ENCODE measurements around the gene TMEM39A. TPM values are rescaled to one million over a fixed set of nuclear protein-coding genes. Genes with fewer than 3 reads are reported as not detected.

Gene TMEM39A
- total and polyA plus RNA-seq, 2 donors (not counting 1 experiment from before 2014, with no cell fraction given): 48.0 to 59.0 TPM

DNA sequence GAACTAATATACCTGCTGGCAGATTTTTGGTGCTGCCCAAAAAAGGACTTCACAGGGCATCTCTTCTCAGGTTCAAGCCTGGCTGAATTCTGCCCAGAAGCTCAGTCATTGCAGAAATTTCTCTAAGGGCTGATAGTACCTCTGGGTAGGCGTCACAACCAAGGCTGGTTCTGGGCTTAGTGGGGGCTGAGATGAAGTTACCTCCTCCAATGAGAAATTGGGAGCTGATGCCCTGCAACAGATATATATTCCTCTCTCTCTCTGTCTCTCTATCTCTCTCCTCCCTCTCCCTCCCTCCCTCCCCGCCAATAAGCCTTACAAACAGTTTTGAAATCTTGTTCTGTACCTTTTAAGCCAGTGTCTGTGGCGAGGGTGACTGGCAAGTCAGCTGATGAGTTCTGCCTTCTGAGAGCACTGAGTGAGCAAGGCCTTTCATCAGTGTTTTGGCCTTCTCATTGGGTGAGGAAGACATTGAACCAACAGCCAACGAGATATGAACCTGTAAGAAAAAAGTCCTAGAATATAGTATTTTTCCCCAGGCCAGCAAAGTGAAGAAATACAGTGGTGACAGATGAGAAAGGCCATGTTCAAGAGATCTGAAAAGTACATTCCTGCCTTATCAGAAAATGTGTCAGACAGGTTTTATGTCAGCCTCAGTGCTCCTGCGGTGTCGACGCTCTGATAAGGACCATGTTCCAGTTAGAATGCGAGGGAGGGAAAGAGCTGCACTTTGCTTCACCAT lies 45.5 kb downstream of the TMEM39A start:
- no peak for DNase-seq (ENCODE audit: low read depth in 2 of 2)
- peaks cover 4% of the 10 kb centered on the region for H3K36me3 ChIP-seq (ENCODE audit: control insufficient read depth, insufficient read depth, low read length)
- no peak overlapping the region for H3K4me2 ChIP-seq (ENCODE audit: extremely low read depth, insufficient read depth, low read length)
- H2AFZ ChIP-seq (ENCODE audit: low read length): no peak overlapping the region
- H3K9ac ChIP-seq (ENCODE audit: insufficient read depth, low read length): no peak overlapping the region
- no peaks in the 10 kb centered on the region for H3K4me1 ChIP-seq (ENCODE audit: control insufficient read depth, extremely low read depth, insufficient read depth, low read length)
- no peaks in the 10 kb centered on the region for H3K79me2 ChIP-seq (ENCODE audit: control insufficient read depth, insufficient read depth, low read length)
- no peaks in the 10 kb centered on the region for H4K20me1 ChIP-seq (ENCODE audit: control insufficient read depth, extremely low read depth, insufficient read depth, low read length)
- H3K4me3 ChIP-seq (replicated peaks in 1 of 4; ENCODE audit: control extremely low read depth in 1 of 4, insufficient read depth in 1 of 4, low read depth in 3 of 4, low read length in 4 of 4): no peak overlapping the region
- no peaks in the 10 kb centered on the region for H3K9me3 ChIP-seq (ENCODE audit: control insufficient read depth, insufficient read depth, low read depth, low read length)
- H3K27ac ChIP-seq (ENCODE audit: insufficient read depth, low read length): no peak overlapping the region
- TF ChIP-seq, protein P1, sequence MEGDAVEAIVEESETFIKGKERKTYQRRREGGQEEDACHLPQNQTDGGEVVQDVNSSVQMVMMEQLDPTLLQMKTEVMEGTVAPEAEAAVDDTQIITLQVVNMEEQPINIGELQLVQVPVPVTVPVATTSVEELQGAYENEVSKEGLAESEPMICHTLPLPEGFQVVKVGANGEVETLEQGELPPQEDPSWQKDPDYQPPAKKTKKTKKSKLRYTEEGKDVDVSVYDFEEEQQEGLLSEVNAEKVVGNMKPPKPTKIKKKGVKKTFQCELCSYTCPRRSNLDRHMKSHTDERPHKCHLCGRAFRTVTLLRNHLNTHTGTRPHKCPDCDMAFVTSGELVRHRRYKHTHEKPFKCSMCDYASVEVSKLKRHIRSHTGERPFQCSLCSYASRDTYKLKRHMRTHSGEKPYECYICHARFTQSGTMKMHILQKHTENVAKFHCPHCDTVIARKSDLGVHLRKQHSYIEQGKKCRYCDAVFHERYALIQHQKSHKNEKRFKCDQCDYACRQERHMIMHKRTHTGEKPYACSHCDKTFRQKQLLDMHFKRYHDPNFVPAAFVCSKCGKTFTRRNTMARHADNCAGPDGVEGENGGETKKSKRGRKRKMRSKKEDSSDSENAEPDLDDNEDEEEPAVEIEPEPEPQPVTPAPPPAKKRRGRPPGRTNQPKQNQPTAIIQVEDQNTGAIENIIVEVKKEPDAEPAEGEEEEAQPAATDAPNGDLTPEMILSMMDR (conservative IDR thresholded peaks at IDR 0.05 in 1 of 2, IDR thresholded peaks at IDR 0.05 in 1 of 2; ENCODE audit: low read depth in 1 of 2, low read length in 2 of 2): no peak
- TF ChIP-seq EZH2 (IDR thresholded peaks at IDR 0.05; ENCODE audit: low read length, missing control alignments): no peak
- no peaks in the 10 kb centered on the region for H3K27me3 ChIP-seq (ENCODE audit: control insufficient read depth, insufficient read depth, low read length)

DNA sequence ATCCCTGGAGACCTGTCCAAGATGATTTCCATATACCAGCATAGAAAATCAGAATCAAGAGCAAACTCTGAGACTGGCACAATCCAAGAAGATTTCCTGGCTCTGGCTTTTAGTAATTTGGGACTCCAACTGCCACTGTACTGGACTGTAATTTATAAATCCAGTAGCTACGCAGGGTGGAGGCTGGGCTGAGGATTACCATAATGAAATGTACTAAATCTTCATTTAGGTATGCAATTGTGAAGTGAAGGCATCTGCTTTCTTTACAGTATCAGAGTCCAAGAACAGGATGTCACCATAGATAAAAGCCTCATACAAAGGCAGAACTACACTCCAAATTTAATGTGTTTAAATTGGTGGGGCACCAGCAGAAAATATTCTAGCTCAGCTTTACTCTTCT lies 46.5 kb downstream of the TMEM39A start:
- no peaks in the 10 kb centered on the region for H3K9me3 ChIP-seq (ENCODE audit: control insufficient read depth, insufficient read depth, low read depth, low read length)
- H3K4me3 ChIP-seq (replicated peaks in 1 of 4; ENCODE audit: control extremely low read depth in 1 of 4, insufficient read depth in 1 of 4, low read depth in 3 of 4, low read length in 4 of 4): no peak overlapping the region
- H3K36me3 ChIP-seq (ENCODE audit: control insufficient read depth, insufficient read depth, low read length): peaks cover 4% of the 10 kb centered on the region
- H3K4me2 ChIP-seq (ENCODE audit: extremely low read depth, insufficient read depth, low read length): no peak overlapping the region
- no peaks in the 10 kb centered on the region for H4K20me1 ChIP-seq (ENCODE audit: control insufficient read depth, extremely low read depth, insufficient read depth, low read length)
- TF ChIP-seq EZH2 (IDR thresholded peaks at IDR 0.05; ENCODE audit: low read length, missing control alignments): no peak
- TF ChIP-seq, protein P1 (conservative IDR thresholded peaks at IDR 0.05 in 1 of 2, IDR thresholded peaks at IDR 0.05 in 1 of 2; ENCODE audit: low read depth in 1 of 2, low read length in 2 of 2): no peak
- H3K79me2 ChIP-seq (ENCODE audit: control insufficient read depth, insufficient read depth, low read length): no peaks in the 10 kb centered on the region
- H2AFZ ChIP-seq (ENCODE audit: low read length): no peak overlapping the region
- DNase-seq (ENCODE audit: low read depth in 2 of 2): no peak
- no peaks in the 10 kb centered on the region for H3K27me3 ChIP-seq (ENCODE audit: control insufficient read depth, insufficient read depth, low read length)
- no peak overlapping the region for H3K27ac ChIP-seq (ENCODE audit: insufficient read depth, low read length)
- H3K9ac ChIP-seq (ENCODE audit: insufficient read depth, low read length): no peak overlapping the region
- no peaks in the 10 kb centered on the region for H3K4me1 ChIP-seq (ENCODE audit: control insufficient read depth, extremely low read depth, insufficient read depth, low read length)

DNA sequence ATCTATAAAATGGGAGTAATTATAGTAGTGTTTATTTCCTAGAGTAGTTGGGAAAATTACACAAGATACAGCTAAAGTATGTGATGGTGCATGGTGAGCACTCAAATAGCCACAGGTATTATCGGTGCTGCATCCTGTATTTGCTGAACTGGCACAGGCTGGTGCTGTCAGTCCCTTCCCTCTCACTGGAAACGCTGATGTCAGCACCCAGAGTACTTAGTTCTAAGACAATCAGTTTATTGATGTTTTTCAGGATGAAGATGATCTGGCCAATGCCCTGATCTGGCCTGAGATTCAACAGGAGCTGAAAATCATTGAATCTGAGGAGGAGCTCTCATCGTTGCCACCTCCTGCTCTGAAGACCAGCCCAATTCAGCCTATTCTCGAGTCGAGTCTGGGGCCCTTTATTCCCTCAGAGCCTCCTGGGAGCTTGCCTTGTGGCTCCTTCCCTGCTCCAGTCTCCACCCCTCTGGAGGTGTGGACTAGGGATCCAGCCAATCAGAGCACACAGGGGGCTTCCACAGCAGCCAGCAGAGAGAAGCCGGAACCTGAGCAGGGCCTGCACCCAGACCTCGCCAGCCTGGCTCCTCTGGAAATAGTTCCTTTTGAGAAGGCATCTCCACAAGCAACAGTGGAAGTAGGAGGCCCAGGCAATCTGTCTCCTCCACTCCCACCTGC lies 49.7 kb downstream of the TMEM39A start:
- Histone ChIP-seq H3K9ac (ENCODE audit: insufficient read depth, low read length) (no peak overlapping the region), H3K4me1 (ENCODE audit: control insufficient read depth, extremely low read depth, insufficient read depth, low read length) (no peaks in the 10 kb centered on the region), H3K36me3 (ENCODE audit: control insufficient read depth, insufficient read depth, low read length) (peaks cover 4% of the 10 kb centered on the region)

More for the DNA sequence above, 49.7 kb downstream of the TMEM39A start:
- H3K79me2 ChIP-seq (ENCODE audit: control insufficient read depth, insufficient read depth, low read length): no peaks in the 10 kb centered on the region
- no peak for TF ChIP-seq EZH2 (IDR thresholded peaks at IDR 0.05; ENCODE audit: low read length, missing control alignments)
- TF ChIP-seq, protein P1 (conservative IDR thresholded peaks at IDR 0.05 in 1 of 2, IDR thresholded peaks at IDR 0.05 in 1 of 2; ENCODE audit: low read depth in 1 of 2, low read length in 2 of 2): no peak
- DNase-seq (ENCODE audit: low read depth in 2 of 2): no peak
- H3K4me3 ChIP-seq (replicated peaks in 1 of 4; ENCODE audit: control extremely low read depth in 1 of 4, insufficient read depth in 1 of 4, low read depth in 3 of 4, low read length in 4 of 4): no peak overlapping the region
- H3K27me3 ChIP-seq (ENCODE audit: control insufficient read depth, insufficient read depth, low read length): no peaks in the 10 kb centered on the region
- H3K9me3 ChIP-seq (ENCODE audit: control insufficient read depth, insufficient read depth, low read depth, low read length): no peaks in the 10 kb centered on the region
- H3K27ac ChIP-seq (ENCODE audit: insufficient read depth, low read length): no peak overlapping the region
- H3K4me2 ChIP-seq (ENCODE audit: extremely low read depth, insufficient read depth, low read length): no peak overlapping the region
- H4K20me1 ChIP-seq (ENCODE audit: control insufficient read depth, extremely low read depth, insufficient read depth, low read length): no peaks in the 10 kb centered on the region
- no peak overlapping the region for H2AFZ ChIP-seq (ENCODE audit: low read length)
